ENCODE data around the gene TBRG4. TPM values are rescaled to one million over a fixed set of nuclear protein-coding genes. Genes with fewer than 3 reads are reported as not detected.

The TBRG4 gene
- 48.4 TPM for total RNA-seq
- polyA plus RNA-seq: 10 to 100 TPM; 42.6 to 54.3 (median 45.2) TPM

- Mint-ChIP-seq H3K4me1 (peaks cover 20 to 53% (median 31%) of the 10 kb centered on the region in 4 donors), H3K36me3 (peaks cover 15% of the 10 kb centered on the region), H3K4me3 (peak within 1 kb of the TSS; percentile 91 to 96 (median 94)), H3K27me3 (peaks cover 26% of the 10 kb centered on the region), H3K27ac (peak within 1 kb of the TSS; percentile 99 to 100 (median 99)), H3K9me3 (peaks cover 0 to 1% (median 0%) of the 10 kb centered on the region in 7 donors)
- H3K4me1 ChIP-seq (ENCODE audit: control insufficient read depth, insufficient read depth, low read length, poor library complexity, severe bottlenecking): peaks cover 35% of the 10 kb centered on the region
- peak within 1 kb of the TSS; percentile 83 for H3K4me3 ChIP-seq (ENCODE audit: low read depth, low read length)
- peak within 1 kb of the TSS; percentile 96 for H3K27ac ChIP-seq (ENCODE audit: insufficient read depth, low read length, poor library complexity, severe bottlenecking)
- peaks cover 29% of the 10 kb centered on the region for H3K36me3 ChIP-seq (ENCODE audit: control insufficient read depth, insufficient read depth, low read length)
- ATAC-seq (ENCODE audit: low read depth in 2 of 2) (peak; percentile 92 to 96), DNase-seq (peak; percentile 91 to 97 (median 93))
- peaks cover 18% of the 10 kb centered on the region for H3K27me3 ChIP-seq (ENCODE audit: control insufficient read depth, insufficient read depth, low read length)
- H3K9me3 ChIP-seq (ENCODE audit: control insufficient read depth in 2 of 2, low read length in 2 of 2): no peaks in the 10 kb centered on the region
Measured at GRCh38 chr7:45111298-45112223, at the start of gene TBRG4. Gene TBRG4 (minus strand): TSS chr7:45111697. CDS start chr7:45109237, 2,460 bp downstream.

GRCh38 chr7:45161138-45161537, 49.6 kb upstream of the TBRG4 start:
- H3K27me3 ChIP-seq (ENCODE audit: control insufficient read depth, insufficient read depth, low read length): peaks cover 11% of the 10 kb centered on the region

DNA sequence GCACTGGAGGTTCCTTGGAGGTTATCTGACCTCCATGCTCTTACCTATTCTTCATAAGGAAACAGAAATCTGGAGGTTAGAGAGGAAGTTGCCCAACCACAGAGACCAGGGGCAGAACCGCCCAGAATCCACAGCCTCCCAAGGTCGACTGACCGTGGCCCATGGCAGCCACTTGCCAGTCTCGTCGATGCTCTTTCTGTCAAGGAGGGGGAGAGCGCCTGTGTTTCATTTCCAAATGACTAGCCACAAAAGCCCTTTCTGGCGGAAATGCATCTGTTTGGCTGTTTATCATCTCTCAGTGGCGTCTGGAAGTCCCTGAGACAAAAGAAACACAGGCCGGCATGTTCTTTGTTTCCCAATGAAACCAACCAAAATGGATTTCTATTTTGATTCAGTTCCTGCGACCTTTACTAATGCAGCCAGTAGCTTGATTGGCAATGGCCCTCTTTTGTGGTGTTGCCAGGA, 49.0 kb upstream of the TBRG4 start:
- Mint-ChIP-seq H3K9me3 (peaks cover 0 to 5% (median 1%) of the 10 kb centered on the region in 7 donors), H3K4me1 (peaks cover 0 to 14% (median 4%) of the 10 kb centered on the region in 4 donors), H3K4me3 (no peak overlapping the region), H3K36me3 (no peaks in the 10 kb centered on the region), H3K27me3 (peaks cover 30% of the 10 kb centered on the region), H3K27ac (no peak overlapping the region)
- DNase-seq: no peak
- H3K36me3 ChIP-seq (ENCODE audit: control insufficient read depth, insufficient read depth, low read length): no peaks in the 10 kb centered on the region
- no peak for ATAC-seq (ENCODE audit: low read depth in 2 of 2)
- H3K4me1 ChIP-seq (ENCODE audit: control insufficient read depth, insufficient read depth, low read length, poor library complexity, severe bottlenecking): no peaks in the 10 kb centered on the region
- H3K4me3 ChIP-seq (ENCODE audit: low read depth, low read length): no peak overlapping the region
- peaks cover 11% of the 10 kb centered on the region for H3K27me3 ChIP-seq (ENCODE audit: control insufficient read depth, insufficient read depth, low read length)
- peaks cover 0 to 1% of the 10 kb centered on the region in 2 experiments for H3K9me3 ChIP-seq (ENCODE audit: control insufficient read depth in 2 of 2, low read length in 2 of 2)
- no peak overlapping the region for H3K27ac ChIP-seq (ENCODE audit: insufficient read depth, low read length, poor library complexity, severe bottlenecking)

More at GRCh38 chr7:45161138-45161537, 49.6 kb upstream of the TBRG4 start:
- Histone ChIP-seq H3K27ac (ENCODE audit: insufficient read depth, low read length, poor library complexity, severe bottlenecking) (no peak overlapping the region), H3K4me1 (ENCODE audit: control insufficient read depth, insufficient read depth, low read length, poor library complexity, severe bottlenecking) (no peaks in the 10 kb centered on the region), H3K4me3 (ENCODE audit: low read depth, low read length) (no peak overlapping the region), H3K36me3 (ENCODE audit: control insufficient read depth, insufficient read depth, low read length) (no peaks in the 10 kb centered on the region), H3K9me3 (ENCODE audit: control insufficient read depth in 2 of 2, low read length in 2 of 2) (peaks cover 0 to 1% of the 10 kb centered on the region in 2 experiments)
- H3K4me3 Mint-ChIP-seq: no peak overlapping the region
- peak overlapping the region in 1 of 3 donors; percentile 17 for H3K27ac Mint-ChIP-seq
- no peaks in the 10 kb centered on the region for H3K36me3 Mint-ChIP-seq
- peaks cover 0 to 14% (median 4%) of the 10 kb centered on the region in 4 donors for H3K4me1 Mint-ChIP-seq
- H3K27me3 Mint-ChIP-seq: peaks cover 33% of the 10 kb centered on the region
- ATAC-seq (ENCODE audit: low read depth in 2 of 2) (no peak), DNase-seq (no peak)
- peaks cover 0 to 5% (median 4%) of the 10 kb centered on the region in 7 donors for H3K9me3 Mint-ChIP-seq

DNA sequence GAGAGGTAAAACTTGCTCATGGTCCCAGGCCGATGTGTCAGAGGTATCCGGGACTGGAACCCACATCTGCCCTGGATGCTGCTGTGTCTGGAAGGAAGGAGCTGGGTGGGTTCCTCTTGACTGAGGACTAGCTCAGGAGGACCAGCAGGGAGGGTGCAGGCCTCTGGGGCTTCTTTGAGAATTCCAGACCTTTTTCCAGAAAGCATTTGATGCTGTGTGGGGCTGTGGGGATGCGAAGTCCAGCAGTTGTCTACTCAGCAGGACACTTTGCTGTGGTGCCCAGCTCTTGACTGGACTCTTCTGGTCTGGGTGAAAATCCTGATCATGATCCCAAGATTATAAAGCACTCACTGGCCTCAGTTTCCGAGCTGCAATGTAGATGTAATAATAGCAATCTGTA, 47.8 kb upstream of the TBRG4 start:
- Histone ChIP-seq H3K27ac (ENCODE audit: insufficient read depth, low read length, poor library complexity, severe bottlenecking) (no peak overlapping the region), H3K4me3 (ENCODE audit: low read depth, low read length) (no peak overlapping the region), H3K9me3 (ENCODE audit: control insufficient read depth in 2 of 2, low read length in 2 of 2) (peaks cover 0 to 1% of the 10 kb centered on the region in 2 experiments), H3K36me3 (ENCODE audit: control insufficient read depth, insufficient read depth, low read length) (no peaks in the 10 kb centered on the region), H3K4me1 (ENCODE audit: control insufficient read depth, insufficient read depth, low read length, poor library complexity, severe bottlenecking) (no peaks in the 10 kb centered on the region), H3K27me3 (ENCODE audit: control insufficient read depth, insufficient read depth, low read length) (peaks cover 11% of the 10 kb centered on the region)
- H3K9me3 Mint-ChIP-seq: peaks cover 0 to 5% (median 0%) of the 10 kb centered on the region in 7 donors
- no peaks in the 10 kb centered on the region for H3K36me3 Mint-ChIP-seq
- no peak for DNase-seq
- H3K27ac Mint-ChIP-seq: no peak overlapping the region
- H3K27me3 Mint-ChIP-seq: peaks cover 41% of the 10 kb centered on the region
- no peak overlapping the region for H3K4me3 Mint-ChIP-seq
- ATAC-seq (ENCODE audit: low read depth in 2 of 2): no peak
- H3K4me1 Mint-ChIP-seq: peaks cover 0 to 17% (median 6%) of the 10 kb centered on the region in 4 donors

- H3K36me3 ChIP-seq (ENCODE audit: control insufficient read depth, insufficient read depth, low read length): no peaks in the 10 kb centered on the region
- Mint-ChIP-seq H3K27ac (no peak overlapping the region), H3K27me3 (peaks cover 37% of the 10 kb centered on the region), H3K4me3 (no peak overlapping the region), H3K36me3 (no peaks in the 10 kb centered on the region), H3K4me1 (peaks cover 0 to 17% (median 6%) of the 10 kb centered on the region in 4 donors), H3K9me3 (peaks cover 0 to 3% (median 0%) of the 10 kb centered on the region in 7 donors)
- no peak overlapping the region for H3K4me3 ChIP-seq (ENCODE audit: low read depth, low read length)
- peaks cover 11% of the 10 kb centered on the region for H3K27me3 ChIP-seq (ENCODE audit: control insufficient read depth, insufficient read depth, low read length)
- DNase-seq (no peak), ATAC-seq (ENCODE audit: low read depth in 2 of 2) (no peak)
- no peaks in the 10 kb centered on the region for H3K9me3 ChIP-seq (ENCODE audit: control insufficient read depth in 2 of 2, low read length in 2 of 2)
- no peak overlapping the region for H3K27ac ChIP-seq (ENCODE audit: insufficient read depth, low read length, poor library complexity, severe bottlenecking)
- no peaks in the 10 kb centered on the region for H3K4me1 ChIP-seq (ENCODE audit: control insufficient read depth, insufficient read depth, low read length, poor library complexity, severe bottlenecking)
Measured at GRCh38 chr7:45158471-45158870, 47.0 kb upstream of the TBRG4 start.

GRCh38 chr7:45157653-45158401, 46.3 kb upstream of the TBRG4 start, which contains the start of gene RAMP3:
Gene RAMP3 (plus strand): TSS chr7:45157791. CDS start chr7:45157829, 38 bp downstream.
- H3K4me1 ChIP-seq (ENCODE audit: control insufficient read depth, insufficient read depth, low read length, poor library complexity, severe bottlenecking): no peaks in the 10 kb centered on the region
- no peak within 1 kb of the TSS for H3K4me3 ChIP-seq (ENCODE audit: low read depth, low read length)
- H3K27ac ChIP-seq (ENCODE audit: insufficient read depth, low read length, poor library complexity, severe bottlenecking): no peak within 1 kb of the TSS
- ATAC-seq (ENCODE audit: low read depth in 2 of 2): no peak
- no peaks in the 10 kb centered on the region for H3K9me3 ChIP-seq (ENCODE audit: control insufficient read depth in 2 of 2, low read length in 2 of 2)
- H3K36me3 ChIP-seq (ENCODE audit: control insufficient read depth, insufficient read depth, low read length): no peaks in the 10 kb centered on the region
- no peak within 1 kb of the TSS for H3K4me3 Mint-ChIP-seq
- peaks cover 11% of the 10 kb centered on the region for H3K27me3 ChIP-seq (ENCODE audit: control insufficient read depth, insufficient read depth, low read length)
- DNase-seq: no peak
- no peak within 1 kb of the TSS for H3K27ac Mint-ChIP-seq
- peaks cover 34% of the 10 kb centered on the region for H3K27me3 Mint-ChIP-seq
- H3K36me3 Mint-ChIP-seq: no peaks in the 10 kb centered on the region
- peaks cover 0 to 17% (median 6%) of the 10 kb centered on the region in 4 donors for H3K4me1 Mint-ChIP-seq
- H3K9me3 Mint-ChIP-seq: no peaks in the 10 kb centered on the region

DNA sequence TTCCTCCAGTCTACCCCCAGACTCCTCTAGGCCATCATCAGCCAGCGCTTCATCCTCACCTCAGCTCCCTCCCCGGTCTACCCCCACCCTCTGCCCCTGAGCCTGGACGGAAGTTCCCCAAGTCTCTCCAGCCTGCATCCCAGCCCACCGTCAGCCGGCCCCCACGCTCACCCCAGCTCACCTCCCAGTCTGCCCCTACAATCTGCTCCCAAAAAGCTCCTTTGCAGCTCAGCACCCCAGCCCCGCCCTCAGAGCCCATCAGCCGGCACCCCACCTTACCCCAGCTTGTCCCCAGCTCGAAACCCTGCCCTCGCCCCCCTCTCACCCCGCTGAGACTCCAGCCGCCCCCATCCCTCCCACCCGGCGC, 45.8 kb upstream of the TBRG4 start:
- no peak overlapping the region for H3K27ac ChIP-seq (ENCODE audit: insufficient read depth, low read length, poor library complexity, severe bottlenecking)
- Mint-ChIP-seq H3K27ac (no peak overlapping the region), H3K4me3 (no peak overlapping the region), H3K9me3 (no peaks in the 10 kb centered on the region), H3K36me3 (no peaks in the 10 kb centered on the region), H3K4me1 (peaks cover 0 to 17% (median 6%) of the 10 kb centered on the region in 4 donors), H3K27me3 (peaks cover 34% of the 10 kb centered on the region)
- no peaks in the 10 kb centered on the region for H3K4me1 ChIP-seq (ENCODE audit: control insufficient read depth, insufficient read depth, low read length, poor library complexity, severe bottlenecking)
- no peak for DNase-seq
- H3K9me3 ChIP-seq (ENCODE audit: control insufficient read depth in 2 of 2, low read length in 2 of 2): no peaks in the 10 kb centered on the region
- no peaks in the 10 kb centered on the region for H3K36me3 ChIP-seq (ENCODE audit: control insufficient read depth, insufficient read depth, low read length)
- no peak for ATAC-seq (ENCODE audit: low read depth in 2 of 2)
- peaks cover 11% of the 10 kb centered on the region for H3K27me3 ChIP-seq (ENCODE audit: control insufficient read depth, insufficient read depth, low read length)
- no peak overlapping the region for H3K4me3 ChIP-seq (ENCODE audit: low read depth, low read length)

Measured in CD4-positive, CD25-positive, alpha-beta regulatory T cell (primary cell).